OCI-LY3 (cell line): Measurements from ENCODE around the gene TICRR.

Experiments used
- CTCF ChIP-seq: fragments of 200-600, 300-600 bp; sonication (generic); IDR thresholded peaks from 2 replicates; pipeline ENCODE4 v1.5.1; 2014; ENCODE audit warnings: antibody characterized with exemption, low read length, low read depth
- EZH2phosphoT487 ChIP-seq: fragments of 200-600 bp; shearing (Covaris generic); IDR thresholded peaks from 2 replicates; pipeline ENCODE4 v1.6.1; 2018; ENCODE audit warnings: antibody characterized with exemption, mixed run types, low read depth

GRCh38 chr15:89674526-89674925 lies 99.3 kb downstream of the TICRR start:
- TF ChIP-seq CTCF (no peak), EZH2phosphoT487 (no peak)
